H1 (cell line): ENCODE results near the gene TSPAN4. TPM values are rescaled to one million over a fixed set of nuclear protein-coding genes. Genes with fewer than 3 reads are reported as not detected.

Experiments
- CTCF ChIA-PET: fragments of 300-600 bp; sonication (Branson Sonifier 250); formaldehyde crosslinking; loops from one replicate; lab custom pipeline; 2021; ENCODE audit not compliant: partially characterized antibody; lab: Charles Lee
- POLR2A ChIA-PET: fragments of 300-600 bp; sonication (Branson Sonifier 250); formaldehyde crosslinking; loops from one replicate; lab custom pipeline; 2021; ENCODE audit warnings: inconsistent platforms; ENCODE audit not compliant: partially characterized antibody; lab: Charles Lee
- DNase-seq, 2 experiments: peaks; one replicate each; pipeline versions ENCODE4 v3.0.0 to v3.0.0-alpha.2; 2010 to 2022; ENCODE audit warnings: low spot score in 2 of 2, low read depth in 1 of 2, mixed read lengths in 1 of 2
- FAIRE-seq: peaks from 2 replicates; lab custom pipeline; 2011; peaks lifted over from hg19 to GRCh38; lab: Jason Lieb, UNC
- H2AFZ ChIP-seq: 2 replicates; pipeline ENCODE4 v1.8.1; 2012; ENCODE audit warnings: low read length, inconsistent platforms
- H2AK5ac ChIP-seq: 2 replicates; pipeline ENCODE4 v1.6.1; 2013; ENCODE audit warnings: low read depth, low read length
- H2BK120ac ChIP-seq: replicated peaks from 2 replicates; pipeline ENCODE3; 2013; ENCODE audit warnings: low read depth, low read length, inconsistent platforms
- H2BK12ac ChIP-seq: 2 replicates; pipeline ENCODE4 v1.6.1; 2013; ENCODE audit warnings: low read depth, low read length
- H2BK15ac ChIP-seq: 2 replicates; pipeline ENCODE4 v1.6.1; 2013; ENCODE audit warnings: low read length
- H2BK20ac ChIP-seq: 2 replicates; pipeline ENCODE4 v1.6.1; 2013; ENCODE audit warnings: low read length
- H2BK5ac ChIP-seq: 2 replicates; pipeline ENCODE4 v1.6.1; 2013; ENCODE audit warnings: low read depth, low read length
- H3K14ac ChIP-seq: 2 replicates; pipeline ENCODE4 v1.6.1; 2013; ENCODE audit warnings: inconsistent platforms; ENCODE audit not compliant: insufficient read length
- H3K18ac ChIP-seq: 2 replicates; pipeline ENCODE4 v1.6.1; 2013; ENCODE audit warnings: low read length; ENCODE audit errors: extremely low read depth
- H3K23ac ChIP-seq: 2 replicates; pipeline ENCODE4 v1.6.1; 2013; ENCODE audit warnings: inconsistent platforms; ENCODE audit not compliant: insufficient read length
- H3K23me2 ChIP-seq: 2 replicates; pipeline ENCODE4 v1.6.1; 2013; ENCODE audit warnings: low read depth, low read length
- H3K27ac ChIP-seq: 2 replicates; pipeline ENCODE4 v1.6.1; 2011; ENCODE audit warnings: low read depth, low read length, inconsistent platforms
- H3K27me3 ChIP-seq, 4 experiments: replicated peaks in 1 of 4; 1 replicate in 1 of 4; 2 replicates in 3 of 4; pipeline versions ENCODE4 v1.6.1 to v1.8.1; 2011 to 2013; ENCODE audit warnings: low read length in 3 of 4, mild to moderate bottlenecking in 3 of 4, inconsistent platforms in 2 of 4, mixed read lengths in 2 of 4, moderate library complexity in 1 of 4; ENCODE audit not compliant: control insufficient read depth in 3 of 4, insufficient read depth in 3 of 4; ENCODE audit errors: extremely low read depth in 1 of 4
- H3K36me3 ChIP-seq, 4 experiments: 2 replicates each; pipeline versions ENCODE4 v1.6.1 to v1.8.1; 2011 to 2013; ENCODE audit warnings: mild to moderate bottlenecking in 4 of 4, low read length in 3 of 4, moderate library complexity in 2 of 4, control low read depth in 1 of 4, inconsistent platforms in 1 of 4; ENCODE audit not compliant: insufficient read depth in 4 of 4, control insufficient read depth in 2 of 4
- H3K4ac ChIP-seq: replicated peaks from 2 replicates; pipeline ENCODE3; 2013; ENCODE audit warnings: low read length, low read depth, mixed read lengths, inconsistent platforms; ENCODE audit not compliant: insufficient read length
- H3K4me1 ChIP-seq, 4 experiments: replicated peaks in 1 of 4; 1 replicate in 1 of 4; 2 replicates in 3 of 4; pipeline versions ENCODE4 v1.6.1 to v1.8.1; 2011 to 2013; ENCODE audit warnings: low read length in 3 of 4, inconsistent platforms in 2 of 4, mixed read lengths in 1 of 4; ENCODE audit not compliant: insufficient read depth in 4 of 4, control insufficient read depth in 3 of 4
- H3K4me2 ChIP-seq, 2 experiments: 2 replicates each; pipeline versions ENCODE4 v1.6.1 to v1.8.1; 2011 to 2013; ENCODE audit warnings: low read depth in 2 of 2, low read length in 2 of 2, control low read depth in 1 of 2, inconsistent platforms in 1 of 2, mild to moderate bottlenecking in 1 of 2; ENCODE audit not compliant: insufficient read depth in 1 of 2
- H3K4me3 ChIP-seq, 4 experiments: fragments of 200-600, 300-600 bp in 1 of 4; sonication (generic), shearing (Covaris generic), sonication (Bioruptor Twin) in 1 of 4; 2 replicates each; pipeline versions ENCODE4 v1.5.1 to v1.8.1; 2011 to 2016; ENCODE audit warnings: low read length in 4 of 4, low read depth in 3 of 4, control low read depth in 2 of 4, inconsistent platforms in 2 of 4, mild to moderate bottlenecking in 2 of 4, mixed read lengths in 1 of 4, moderate library complexity in 1 of 4; ENCODE audit not compliant: insufficient read depth in 2 of 4; ENCODE audit errors: extremely low read depth in 1 of 4
- H3K56ac ChIP-seq: replicated peaks from 2 replicates; pipeline ENCODE3; 2013; ENCODE audit warnings: low read depth, mild to moderate bottlenecking, mixed read lengths, low read length, inconsistent platforms; ENCODE audit not compliant: insufficient read length
- H3K79me1 ChIP-seq: 2 replicates; pipeline ENCODE4 v1.6.1; 2013; ENCODE audit warnings: low read depth, low read length, control low read depth
- H3K79me2 ChIP-seq, 2 experiments: 2 replicates each; pipeline versions ENCODE4 v1.6.1 to v1.8.1; 2012 to 2013; ENCODE audit warnings: low read length in 2 of 2, mild to moderate bottlenecking in 2 of 2, inconsistent platforms in 1 of 2; ENCODE audit not compliant: insufficient read depth in 2 of 2, control insufficient read depth in 1 of 2
- H3K9ac ChIP-seq, 4 experiments: replicated peaks in 1 of 4; 1 replicate in 1 of 4; 2 replicates in 3 of 4; pipeline versions ENCODE4 v1.6.1 to v1.8.1; 2011 to 2013; ENCODE audit warnings: low read depth in 3 of 4, low read length in 3 of 4, control low read depth in 2 of 4, mild to moderate bottlenecking in 2 of 4, moderate library complexity in 2 of 4, inconsistent platforms in 1 of 4; ENCODE audit errors: extremely low read depth in 1 of 4
- H3K9me3 ChIP-seq, 2 experiments: 2 replicates each; pipeline versions ENCODE4 v1.6.1 to v1.8.1; 2012 to 2013; ENCODE audit warnings: mild to moderate bottlenecking in 2 of 2, moderate library complexity in 2 of 2, control low read depth in 1 of 2, inconsistent platforms in 1 of 2, low read depth in 1 of 2, low read length in 1 of 2, mixed read lengths in 1 of 2; ENCODE audit not compliant: insufficient read depth in 2 of 2
- H4K20me1 ChIP-seq, 2 experiments: replicated peaks in 1 of 2; 2 replicates each; pipeline versions ENCODE3 to v1.8.1; 2011 to 2013; ENCODE audit warnings: inconsistent platforms in 2 of 2, low read length in 2 of 2, mild to moderate bottlenecking in 1 of 2; ENCODE audit not compliant: insufficient read depth in 2 of 2, control insufficient read depth in 1 of 2
- H4K5ac ChIP-seq: 2 replicates; pipeline ENCODE4 v1.6.1; 2013; ENCODE audit warnings: low read length, low read depth, mixed read lengths, inconsistent platforms; ENCODE audit not compliant: insufficient read length
- H4K8ac ChIP-seq: 2 replicates; pipeline ENCODE4 v1.8.0; 2013; ENCODE audit warnings: mild to moderate bottlenecking, moderate library complexity, low read length, inconsistent platforms; ENCODE audit not compliant: insufficient read depth; ENCODE audit errors: extremely low read depth
- H4K91ac ChIP-seq: replicated peaks from 2 replicates; pipeline ENCODE3; 2013; ENCODE audit warnings: low read length, mixed read lengths, inconsistent platforms; ENCODE audit not compliant: insufficient read length
- CTCF ChIP-seq, 3 experiments: IDR thresholded peaks; 1 replicate in 2 of 3; 2 replicates in 1 of 3; pipeline versions ENCODE4 v1.5.1 to v1.6.1; 2011; ENCODE audit warnings: low read length in 3 of 3, mild to moderate bottlenecking in 3 of 3, inconsistent platforms in 2 of 3, low read depth in 1 of 3, moderate library complexity in 1 of 3; ENCODE audit not compliant: insufficient read depth in 1 of 3; ENCODE audit errors: control extremely low read depth in 1 of 3
- FOSL1 ChIP-seq: IDR thresholded peaks from 2 replicates; pipeline ENCODE4 v1.6.1; 2011; ENCODE audit warnings: mild to moderate bottlenecking, low read depth, low read length, moderate library complexity; ENCODE audit not compliant: insufficient read depth
- KDM4A ChIP-seq: IDR thresholded peaks from one replicate; pipeline ENCODE4 v1.7.1; 2012; ENCODE audit warnings: low read depth, mild to moderate bottlenecking, moderate library complexity, low read length, inconsistent platforms; ENCODE audit not compliant: severe bottlenecking
- POLR2AphosphoS5 ChIP-seq: IDR thresholded peaks from 2 replicates; pipeline ENCODE4 v1.6.1; 2011; ENCODE audit warnings: low read depth, low read length
- RXRA ChIP-seq: IDR thresholded peaks from 2 replicates; pipeline ENCODE4 v1.6.1; 2011; ENCODE audit warnings: low read depth, mild to moderate bottlenecking, low read length, moderate library complexity; ENCODE audit not compliant: insufficient read depth
- SP1 ChIP-seq: IDR thresholded peaks from 2 replicates; pipeline ENCODE4 v1.6.1; 2011; ENCODE audit warnings: low read depth, low read length
- SP2 ChIP-seq: IDR thresholded peaks from 2 replicates; pipeline ENCODE4 v1.6.1; 2012; ENCODE audit warnings: mild to moderate bottlenecking, low read length, inconsistent platforms
- WGBS, 2 experiments: shearing (Covaris generic) in 1 of 2; methylation state at CpG; one replicate each; pipeline versions ENCODE4 v1.1.6 to v1.1.7; 2013 to 2015; ENCODE audit warnings: low lambda C conversion rate in 2 of 2, mixed read lengths in 2 of 2, inconsistent platforms in 1 of 2, low coverage in 1 of 2, missing lambda C conversion rate in 1 of 2; ENCODE audit not compliant: insufficient replicate concordance in 2 of 2, insufficient coverage in 1 of 2, insufficient read length in 1 of 2; ENCODE audit errors: extremely low coverage in 1 of 2, missing lambda C conversion rate in 1 of 2; 5-methylcytosine and 5-hydroxymethylcytosine counted together
- polyA plus RNA-seq, 7 experiments: library from polyadenylated mRNA; depleted of rRNA in 3 of 7; stranded (reverse) in 5 of 7; unstranded in 2 of 7; fragments of >200 nt in 5 of 7; fragments of 200-250 nt in 2 of 7; gene quantifications; 1 replicate in 5 of 7; 2 replicates in 1 of 7; 4 replicates in 1 of 7; pipeline versions ENCODE4 v1.2.1 to v1.2.3, GENCODE V29; 2011 to 2013; ENCODE audit warnings: missing spikeins in 2 of 7, mixed read lengths in 2 of 7
- total RNA-seq: library from RNA; stranded (reverse); fragmentation: NEBNext Ultra II Directional; extraction: Animal tissue kit (Norgen Biotek cat#: 25700); gene quantifications from 2 replicates; pipeline ENCODE4 v1.2.1, GENCODE V29; 2021

Gene TSPAN4
- total and polyA plus RNA-seq, 2 of the 8 experiments (the other 6 are each of a cell fraction or from before 2014, with no cell fraction given) = 74.1 to 145 TPM

GRCh38 chr11:830295-831117 is 12.1 kb upstream of the TSPAN4 start:
- H3K4me3 ChIP-seq = peak overlapping the region; percentile 45 to 74 (median 56)
- H3K4ac ChIP-seq = no peak overlapping the region
- no peaks in the 10 kb centered on the region for H3K36me3 ChIP-seq
- H3K9ac ChIP-seq = peak overlapping the region in 2 of 4 experiments; percentile 13 to 29; a peak in 2 of 7 replicates
- H3K4me1 ChIP-seq = peaks cover 0 to 54% (median 47%) of the 10 kb centered on the region in 4 experiments; a peak in 6 of 7 replicates
- H2BK5ac ChIP-seq = peak overlapping the region; percentile 16; the same call in 1 of the 2 replicates
- DNase-seq (no peak), FAIRE-seq (no peak)
- no peak overlapping the region for H4K91ac ChIP-seq
- no peak overlapping the region for H3K14ac ChIP-seq
- peaks cover 6 to 41% (median 31%) of the 10 kb centered on the region in 4 experiments for H3K27me3 ChIP-seq
- H3K23me2 ChIP-seq = peaks cover 34% of the 10 kb centered on the region
- H3K56ac ChIP-seq = no peak overlapping the region
- H4K20me1 ChIP-seq = peaks cover 2 to 8% of the 10 kb centered on the region in 2 experiments
- H2AK5ac ChIP-seq = 0 out of 2 replicates have a peak overlapping the region, but pooled peaks have one; percentile 28
- H3K23ac ChIP-seq = no peak overlapping the region
- H4K5ac ChIP-seq = no peak overlapping the region
- H3K79me1 ChIP-seq = no peaks in the 10 kb centered on the region; the same call in 1 of the 2 replicates
- ChIA-PET POLR2A (interaction anchor here (0.6 to 53.0 kb wide), 11 partner anchors 0 to 276 kb away, joined by 3 to 1917 read pairs (median 4); partner anchors contain the start of genes CD151, CEND1, CRACR2B and GATD1), CTCF (interaction anchor here (0.9 to 3.5 kb wide), 10 partner anchors 9 to 34 kb away, joined by 3 to 26 read pairs (median 4); partner anchors contain the start of genes PNPLA2, POLR2L and TSPAN4)
- 2% methylated on average over 53 of the region's 78 CpGs; no CpG with 5 or more reads in 1 of the 2 experiments for WGBS, 2 experiments
- 0 out of 2 replicates have a peak overlapping the region, but pooled peaks have one; percentile 9 for H4K8ac ChIP-seq
- H3K9me3 ChIP-seq = no peaks in the 10 kb centered on the region
- no peak overlapping the region for H2AFZ ChIP-seq
- peak overlapping the region; percentile 29; the same call in 1 of the 2 replicates for H2BK15ac ChIP-seq
- no peak overlapping the region for H3K27ac ChIP-seq
- no peak overlapping the region for H2BK20ac ChIP-seq
- no peaks in the 10 kb centered on the region; a peak in 1 of 4 replicates for H3K79me2 ChIP-seq
- H3K4me2 ChIP-seq = peak overlapping the region; percentile 84 to 98
- peak overlapping the region; percentile 38 for H3K18ac ChIP-seq
- peak overlapping the region; percentile 39; the same call in 1 of the 2 replicates for H2BK12ac ChIP-seq
- no peak overlapping the region for H2BK120ac ChIP-seq
- TF ChIP-seq KDM4A = peak; percentile 68
- 0 out of 2 replicates have a peak, but pooled peaks have one; percentile 47 for TF ChIP-seq SP1
- no peak for TF ChIP-seq RXRA
- TF ChIP-seq CTCF (IDR thresholded peaks at IDR 0.05; ENCODE audit: control extremely low read depth in 1 of 3, insufficient read depth in 1 of 3, low read depth in 1 of 3, low read length in 3 of 3) = peak in 1 of 3 experiments; percentile 12; a peak in 1 of 4 replicates
- TF ChIP-seq SP2 = no peak
- 0 out of 2 replicates have a peak, but pooled peaks have one; percentile 14 for TF ChIP-seq POLR2AphosphoS5
- no peak for TF ChIP-seq FOSL1
